Gastrocnemius medialis (tissue), 4 donors: ENCODE results near the gene WDR81. TPM values are rescaled to one million over a fixed set of nuclear protein-coding genes. Genes with fewer than 3 reads are reported as not detected.
A peak's percentile ranks its signal among the peaks of the same experiment; 100 is the strongest.

Experiments used
- ATAC-seq, 2 donors: fragments of 150-250 bp; one replicate each; pipeline ENCODE4 v1.9.1; 2016
- DNase-seq, 2 donors: peaks; one replicate each; pipeline ENCODE4 v3.0.0-alpha.2; 2019
- H3K27ac ChIP-seq, 4 donors: fragments of 200-600 bp; sonication (generic); 1 replicate in 1 of 4; 2 replicates in 3 of 4; pipeline ENCODE4 v1.5.1; 2016 to 2018; ENCODE audit warnings: mild to moderate bottlenecking in 2 of 4, moderate library complexity in 1 of 4
- H3K27me3 ChIP-seq, 3 donors: fragments of 200-600 bp; sonication (generic) in 2 of 3; 1 replicate in 1 of 3; 2 replicates in 2 of 3; pipeline versions ENCODE4 v1.5.1 to v1.6.0; 2016 to 2019; ENCODE audit warnings: mild to moderate bottlenecking in 1 of 3, moderate library complexity in 1 of 3
- H3K36me3 ChIP-seq, 2 donors: fragments of 200-600 bp; sonication (generic) in 1 of 2; one replicate each; pipeline ENCODE4 v1.5.1; 2017 to 2018
- H3K4me1 ChIP-seq, 2 donors: fragments of 200-600 bp; sonication (generic) in 1 of 2; one replicate each; pipeline ENCODE4 v1.5.1; 2016 to 2017; ENCODE audit warnings: mild to moderate bottlenecking in 2 of 2
- H3K4me3 ChIP-seq, 4 donors: fragments of 200-600 bp; sonication (generic) in 3 of 4; 1 replicate in 1 of 4; 2 replicates in 3 of 4; pipeline ENCODE4 v1.5.1; 2016 to 2019; ENCODE audit warnings: mild to moderate bottlenecking in 2 of 4
- H3K9me3 ChIP-seq, 3 donors: fragments of 200-600 bp; sonication (generic) in 2 of 3; 1 replicate in 1 of 3; 2 replicates in 2 of 3; pipeline ENCODE4 v1.5.1; 2016 to 2019
- CTCF ChIP-seq, 5 experiments: fragments of 450-650 bp in 3 of 5; fragments of 200-600 bp in 2 of 5; sonication (generic) in 2 of 5; IDR thresholded peaks in 4 of 5; conservative IDR thresholded peaks in 1 of 5; 1 replicate in 4 of 5; 2 replicates in 1 of 5; pipeline ENCODE4 v1.5.1; 2016 to 2019; ENCODE audit warnings: antibody characterized with exemption in 5 of 5, mild to moderate bottlenecking in 3 of 5, moderate library complexity in 3 of 5
- POLR2A ChIP-seq, 2 donors: fragments of 450-650 bp; IDR thresholded peaks; one replicate each; pipeline ENCODE4 v1.6.1; 2017; ENCODE audit warnings: antibody characterized with exemption in 2 of 2, mild to moderate bottlenecking in 2 of 2, moderate library complexity in 2 of 2
- in situ Hi-C, 4 donors: fragments of 200-750 bp; cut with MboI; loops; one replicate each; pipeline versions ENCODE4 v1.15.0 to v1.8.0; 2017; ENCODE audit warnings: low sequenced_read_pairs in 4 of 4
- intact Hi-C: fragments of 100-400 bp; cut with DNase I; formaldehyde crosslinking; loops from one replicate; pipeline ENCODE4 v1.15.1; 2023; ENCODE audit warnings: low total_unique reads
- total RNA-seq, 4 donors: library from RNA; depleted of rRNA; stranded (reverse); fragments of >200 nt; gene quantifications; one replicate each; pipeline versions ENCODE4 v1.1.0 to v1.2.3, GENCODE V29; 2016

Gene WDR81
- total RNA-seq, 4 donors from 2014 or later, result 22.3 to 61.1 (median 42.7) TPM

GRCh38 chr17:1732833-1733321 is 8.4 kb downstream of the WDR81 start:
- peak overlapping the region; percentile 26 to 100 (median 99) for H3K27ac ChIP-seq
- TF ChIP-seq CTCF (IDR thresholded peaks at IDR 0.05 in 4 of 5, conservative IDR thresholded peaks at IDR 0.05 in 1 of 5), result no peak
- TF ChIP-seq POLR2A (IDR thresholded peaks at IDR 0.05), result no peak
- no peak for ATAC-seq
- no peaks in the 10 kb centered on the region for H3K27me3 ChIP-seq
- peaks cover 0 to 65% of the 10 kb centered on the region in 2 donors for H3K36me3 ChIP-seq
- H3K9me3 ChIP-seq, result no peaks in the 10 kb centered on the region
- no peak overlapping the region for H3K4me3 ChIP-seq
- H3K4me1 ChIP-seq, result peaks cover 36 to 37% of the 10 kb centered on the region in 2 donors
- in situ Hi-C loops, result no loop called here
- intact Hi-C loops, result no loop called here
- DNase-seq, result no peak

DNA sequence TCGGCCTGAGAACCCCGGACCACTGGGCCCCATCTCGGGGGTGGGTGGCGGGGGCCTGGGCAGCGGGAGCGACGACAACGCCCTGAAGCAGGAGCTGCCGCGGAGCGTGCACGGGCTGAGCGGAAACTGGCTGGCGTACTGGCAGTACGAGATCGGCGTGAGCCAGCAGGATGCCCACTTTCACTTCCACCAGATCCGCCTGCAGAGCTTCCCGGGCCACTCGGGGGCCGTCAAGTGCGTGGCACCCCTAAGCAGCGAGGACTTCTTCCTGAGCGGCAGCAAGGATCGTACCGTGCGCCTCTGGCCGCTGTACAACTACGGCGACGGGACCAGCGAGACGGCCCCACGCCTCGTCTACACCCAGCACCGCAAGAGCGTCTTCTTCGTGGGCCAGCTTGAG is 9.3 kb downstream of the WDR81 start:
- peaks cover 31 to 36% of the 10 kb centered on the region in 2 donors for H3K4me1 ChIP-seq
- no peak for ATAC-seq

DNA sequence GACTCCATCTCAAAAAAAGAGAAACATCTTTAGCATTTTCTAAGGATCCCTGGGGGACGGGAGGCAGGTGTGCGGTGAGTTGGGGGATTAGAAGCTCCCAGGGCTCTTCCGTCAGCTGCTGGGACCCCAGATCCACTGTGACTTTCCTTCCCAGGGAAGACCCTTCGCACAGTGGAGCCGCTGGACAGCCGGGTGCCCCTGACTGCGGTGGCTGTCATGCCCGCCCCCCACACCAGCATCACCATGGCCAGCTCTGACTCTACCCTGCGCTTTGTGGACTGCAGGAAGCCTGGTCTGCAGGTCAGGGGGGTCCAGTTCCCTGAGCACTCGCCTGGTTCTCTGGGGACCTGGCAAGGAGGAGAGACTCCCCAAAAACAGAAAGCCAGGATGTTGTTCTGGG is 10.9 kb downstream of the WDR81 start:
- no peaks in the 10 kb centered on the region for H3K27me3 ChIP-seq
- peak overlapping the region in 2 of 4 donors; percentile 7 to 46 for H3K27ac ChIP-seq
- H3K36me3 ChIP-seq, result peaks cover 0 to 55% of the 10 kb centered on the region in 2 donors
- DNase-seq, result no peak
- intact Hi-C loops, result no loop called here
- H3K9me3 ChIP-seq, result no peaks in the 10 kb centered on the region
- TF ChIP-seq CTCF (IDR thresholded peaks at IDR 0.05 in 4 of 5, conservative IDR thresholded peaks at IDR 0.05 in 1 of 5) (no peak), POLR2A (IDR thresholded peaks at IDR 0.05) (no peak)
- in situ Hi-C loops, result no loop called here
- no peak overlapping the region for H3K4me3 ChIP-seq
- ATAC-seq, result no peak
- H3K4me1 ChIP-seq, result peaks cover 20 to 26% of the 10 kb centered on the region in 2 donors

More for the DNA sequence above, 9.3 kb downstream of the WDR81 start:
- peaks cover 0 to 63% of the 10 kb centered on the region in 2 donors for H3K36me3 ChIP-seq
- in situ Hi-C loops (no loop called here), intact Hi-C loops (no loop called here)
- no peak overlapping the region for H3K4me3 ChIP-seq
- H3K27me3 ChIP-seq, result no peaks in the 10 kb centered on the region
- DNase-seq, result no peak
- H3K27ac ChIP-seq, result peak overlapping the region in 2 of 4 donors; percentile 99 to 100
- H3K9me3 ChIP-seq, result no peaks in the 10 kb centered on the region
- TF ChIP-seq POLR2A (IDR thresholded peaks at IDR 0.05) (no peak), CTCF (IDR thresholded peaks at IDR 0.05 in 4 of 5, conservative IDR thresholded peaks at IDR 0.05 in 1 of 5) (no peak)

DNA sequence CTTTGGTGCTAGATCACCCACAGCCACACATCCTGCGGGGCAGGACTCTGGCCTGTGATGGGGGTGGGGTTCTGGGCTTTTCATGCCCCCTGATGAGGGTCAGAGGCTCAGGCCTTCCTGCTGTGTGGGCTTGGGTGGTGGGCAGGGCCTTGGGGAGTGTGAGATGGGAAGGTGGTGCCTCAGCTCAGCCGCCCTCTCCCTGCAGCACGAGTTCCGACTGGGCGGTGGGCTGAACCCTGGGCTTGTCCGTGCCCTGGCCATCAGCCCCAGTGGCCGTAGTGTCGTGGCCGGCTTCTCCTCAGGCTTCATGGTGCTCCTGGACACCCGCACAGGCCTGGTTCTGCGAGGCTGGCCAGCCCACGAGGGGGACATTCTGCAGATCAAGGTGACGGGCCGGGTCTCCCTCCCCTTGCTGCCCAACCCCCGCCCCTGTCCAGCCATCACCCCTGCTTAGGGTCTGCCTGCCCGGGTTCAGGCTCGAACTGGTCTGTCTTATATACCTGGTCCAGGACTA is 11.4 kb downstream of the WDR81 start:
- TF ChIP-seq CTCF (IDR thresholded peaks at IDR 0.05 in 4 of 5, conservative IDR thresholded peaks at IDR 0.05 in 1 of 5) (no peak), POLR2A (IDR thresholded peaks at IDR 0.05) (no peak)
- Histone ChIP-seq H3K27me3 (no peaks in the 10 kb centered on the region), H3K36me3 (peaks cover 0 to 55% of the 10 kb centered on the region in 2 donors), H3K27ac (peak overlapping the region; percentile 5 to 46 (median 8)), H3K4me3 (no peak overlapping the region), H3K4me1 (peaks cover 15 to 22% of the 10 kb centered on the region in 2 donors), H3K9me3 (no peaks in the 10 kb centered on the region)
- intact Hi-C loops (no loop called here), in situ Hi-C loops (no loop called here)
- DNase-seq, result no peak
- ATAC-seq, result no peak
